T-helper 2 cell (primary cell): ENCODE data around the gene APOL2.
"Not testable (repeated sequence)": the region's sequence is repeated elsewhere in the genome, so short reads cannot be mapped to it uniquely, and the experiment has no call there.

Source experiments
- DNase-seq, 5 experiments: peaks; one replicate each; pipeline versions ENCODE4 v3.0.0 to v3.0.0-alpha.2; 2012 to 2022

Gene APOL2

DNA sequence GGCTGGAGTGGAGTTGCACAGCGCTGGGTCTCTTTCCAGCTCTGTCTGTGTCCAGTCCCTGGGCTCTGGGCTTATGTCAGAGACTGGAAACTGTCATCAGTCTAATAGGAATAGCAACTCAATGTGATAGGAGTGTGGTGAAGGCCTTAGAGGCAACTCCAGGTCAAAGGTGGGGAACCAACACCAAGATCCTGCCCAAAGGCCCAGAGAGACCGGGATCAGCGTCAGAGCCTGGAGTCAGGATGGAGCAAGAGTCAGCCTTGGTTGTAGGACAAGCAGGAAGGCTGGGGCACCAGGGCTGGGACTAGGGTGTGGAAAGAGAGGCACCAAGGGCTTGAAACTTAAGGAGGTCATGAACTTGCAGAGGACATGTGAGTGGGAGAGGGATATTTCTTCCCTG lies 23.0 kb upstream of the APOL2 start:
- not testable (repeated sequence) for DNase-seq

GRCh38 chr22:36261675-36262074 lies 22.3 kb upstream of the APOL2 start:
- not testable (repeated sequence) for DNase-seq

DNA sequence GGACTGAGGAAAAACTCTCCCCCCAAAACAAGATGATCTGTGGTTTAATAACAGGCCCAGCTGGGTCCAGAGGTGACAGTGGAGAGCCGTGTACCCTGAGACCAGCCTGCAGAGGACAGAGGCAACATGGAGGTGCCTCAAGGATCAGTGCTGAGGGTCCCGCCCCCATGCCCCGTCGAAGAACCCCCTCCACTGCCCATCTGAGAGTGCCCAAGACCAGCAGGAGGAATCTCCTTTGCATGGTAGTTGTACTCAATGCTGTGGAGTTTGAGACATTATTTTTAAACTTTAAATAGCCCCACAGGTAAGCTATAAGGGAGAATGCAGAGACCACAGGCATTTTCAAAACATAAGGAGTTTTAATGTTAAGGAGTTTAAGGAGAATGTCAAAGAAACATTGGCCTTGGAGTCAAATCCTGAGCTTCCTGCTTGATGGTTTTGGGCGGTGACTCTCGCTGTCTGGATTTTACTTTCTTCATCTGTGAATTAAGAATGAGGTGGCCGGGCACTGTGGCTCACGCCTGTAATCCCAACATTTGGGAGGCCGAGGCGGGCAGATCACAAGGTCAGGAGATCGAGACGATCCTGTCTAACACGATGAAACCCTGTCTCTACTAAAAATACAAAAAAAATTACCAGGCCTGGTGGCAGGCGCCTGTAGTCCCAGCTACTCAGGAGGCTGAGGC lies 20.4 kb upstream of the APOL2 start:
- no peak for DNase-seq

- peak in 1 of 5 experiments; percentile 63 for DNase-seq
Measured at GRCh38 chr22:36258701-36259614, 19.6 kb upstream of the APOL2 start.

DNA sequence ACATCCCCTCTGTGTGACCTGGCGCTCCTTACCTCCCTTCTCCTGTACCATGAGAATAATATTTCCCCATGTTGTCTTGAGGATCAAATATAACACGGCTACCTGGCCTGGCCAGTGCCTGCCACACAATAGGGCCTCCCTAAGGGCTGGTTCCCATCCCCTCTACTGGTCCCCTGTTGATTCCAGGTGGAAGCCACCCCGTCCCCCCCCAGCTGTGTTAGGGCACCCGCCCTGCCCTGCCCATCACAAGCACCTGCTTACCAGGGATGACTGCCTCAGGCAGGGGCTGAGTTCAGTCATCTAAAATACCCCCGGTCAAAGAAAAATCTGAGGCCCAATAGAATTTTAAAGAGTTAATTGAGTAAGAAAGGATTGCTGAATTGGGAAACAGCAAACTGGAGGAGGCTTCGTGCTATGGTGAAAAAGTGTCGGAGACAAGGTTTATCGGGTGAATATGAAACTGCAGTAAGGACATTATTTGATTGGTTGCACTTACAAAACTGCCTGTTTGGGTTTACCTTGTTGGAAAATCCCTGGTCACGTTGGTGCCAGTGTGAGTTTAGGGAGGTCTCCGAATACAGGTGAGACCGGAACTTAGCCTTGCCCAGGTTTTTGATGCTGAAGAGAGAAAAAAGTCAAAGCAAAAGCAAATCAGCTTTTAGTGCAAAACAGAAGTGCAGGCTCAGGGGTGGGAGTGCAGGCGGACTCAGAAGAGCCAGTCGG lies 18.8 kb upstream of the APOL2 start:
- DNase-seq: no peak

- no peak for DNase-seq
Measured at GRCh38 chr22:36257308-36257707, 18.0 kb upstream of the APOL2 start.

GRCh38 chr22:36256478-36256877 lies 17.2 kb upstream of the APOL2 start:
- DNase-seq: no peak

DNA sequence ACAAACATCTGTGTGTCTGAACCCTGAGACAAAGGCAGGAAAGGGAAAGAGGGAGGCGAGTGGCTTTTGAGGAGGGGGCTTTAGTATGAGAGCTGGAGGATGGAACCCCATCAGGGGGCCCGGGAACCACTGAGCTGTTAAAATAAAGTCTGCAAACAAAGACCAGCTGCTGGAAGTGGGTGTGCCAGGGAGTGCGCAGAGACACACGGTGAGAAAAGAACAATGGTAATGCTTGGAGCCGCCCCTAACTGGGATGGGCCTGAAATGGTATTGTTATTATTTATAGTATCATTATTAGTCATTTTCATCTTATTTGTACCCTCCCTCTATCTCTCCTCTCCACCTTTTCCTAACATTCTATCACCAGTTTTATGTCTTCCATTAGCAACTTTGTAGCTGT lies 16.2 kb upstream of the APOL2 start:
- DNase-seq: not testable (repeated sequence)

DNA sequence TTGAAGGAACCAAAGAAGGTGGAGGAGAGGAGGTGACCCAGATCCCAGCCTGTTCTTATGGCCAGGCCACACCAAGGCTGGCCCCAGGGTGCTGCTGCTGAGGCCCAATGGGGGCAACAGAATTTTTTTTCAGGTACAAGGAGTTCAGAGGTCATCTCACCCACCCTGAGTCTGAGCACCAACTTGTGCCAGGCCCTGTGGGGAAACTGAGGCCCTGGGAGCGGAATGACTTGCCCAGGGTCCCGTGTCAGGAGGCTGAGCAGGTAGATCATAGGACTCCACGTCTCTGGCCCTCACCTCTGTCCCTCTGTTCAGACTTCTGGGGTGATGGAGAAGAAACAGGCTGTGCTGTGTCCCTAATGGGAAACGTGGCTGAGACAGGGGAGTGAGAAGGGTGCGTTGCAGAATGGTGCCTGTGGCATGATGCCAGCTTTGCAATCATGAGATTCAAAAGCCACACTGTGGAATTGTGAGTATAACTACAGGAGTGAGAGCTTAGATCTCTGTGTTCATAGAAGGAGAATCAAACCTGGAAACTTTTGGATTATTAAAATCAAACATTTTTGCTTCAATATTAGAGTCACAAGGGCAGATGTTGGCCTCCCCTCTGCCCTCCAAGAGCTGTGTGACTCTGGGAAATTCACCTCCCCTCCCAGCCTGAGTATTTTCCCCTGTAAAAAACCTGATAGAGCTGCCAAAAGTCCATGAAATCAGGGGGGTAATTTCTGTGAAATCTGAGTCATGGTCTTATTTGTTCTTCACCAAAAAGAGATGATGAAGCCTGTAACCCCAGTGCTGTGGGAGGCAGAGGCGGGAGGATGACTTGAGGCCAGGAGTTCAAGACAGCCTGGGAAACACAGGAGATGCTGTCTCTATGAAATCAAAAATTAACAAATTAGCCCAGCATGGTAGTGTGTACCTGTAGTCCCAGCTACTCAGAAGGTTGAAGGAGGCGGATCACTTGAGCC lies 14.5 kb upstream of the APOL2 start:
- peak in 1 of 5 experiments; percentile 38 for DNase-seq

- peak in 3 of 5 experiments; percentile 26 to 85 (median 50) for DNase-seq
Measured at GRCh38 chr22:36252754-36253522, 13.6 kb upstream of the APOL2 start, which contains the start of gene APOL1. APOL1 (plus strand) TSS chr22:36253133; CDS start chr22:36254956, 1,823 bp downstream.

- not testable (repeated sequence) for DNase-seq
Measured at GRCh38 chr22:36251979-36252608, 12.8 kb upstream of the APOL2 start.

DNA sequence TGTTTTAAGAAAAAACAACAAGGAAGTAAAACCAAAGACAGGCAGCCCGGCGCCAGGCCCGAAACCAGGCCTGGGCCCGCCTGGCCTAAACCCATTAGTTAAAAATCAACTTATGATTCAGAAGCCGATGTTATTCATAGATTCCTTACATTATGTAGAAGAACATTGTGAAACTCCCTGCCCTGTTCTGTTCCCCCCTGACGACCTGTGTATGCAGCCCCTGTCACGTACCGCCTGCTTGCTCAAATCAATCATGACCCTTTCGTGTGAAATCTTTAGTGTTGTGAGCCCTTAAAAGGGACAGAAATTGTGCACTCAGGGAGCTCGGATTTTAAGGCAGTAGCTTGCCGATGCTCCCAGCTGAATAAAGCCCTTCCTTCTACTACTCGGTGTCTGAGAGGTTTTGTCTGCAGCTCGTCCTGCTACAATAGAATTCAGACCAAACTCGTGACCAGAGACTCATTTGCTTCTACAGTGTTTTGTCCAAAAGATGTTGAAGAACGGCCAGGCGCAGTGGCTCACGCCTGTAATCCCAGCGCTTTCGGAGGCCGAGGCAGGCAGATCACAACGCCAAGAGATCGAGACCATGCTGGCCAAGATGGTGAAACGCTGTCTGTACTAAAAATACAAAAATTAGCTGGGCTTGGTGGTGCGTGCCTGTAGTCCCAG lies 11.1 kb upstream of the APOL2 start:
- DNase-seq: not testable (repeated sequence)

DNA sequence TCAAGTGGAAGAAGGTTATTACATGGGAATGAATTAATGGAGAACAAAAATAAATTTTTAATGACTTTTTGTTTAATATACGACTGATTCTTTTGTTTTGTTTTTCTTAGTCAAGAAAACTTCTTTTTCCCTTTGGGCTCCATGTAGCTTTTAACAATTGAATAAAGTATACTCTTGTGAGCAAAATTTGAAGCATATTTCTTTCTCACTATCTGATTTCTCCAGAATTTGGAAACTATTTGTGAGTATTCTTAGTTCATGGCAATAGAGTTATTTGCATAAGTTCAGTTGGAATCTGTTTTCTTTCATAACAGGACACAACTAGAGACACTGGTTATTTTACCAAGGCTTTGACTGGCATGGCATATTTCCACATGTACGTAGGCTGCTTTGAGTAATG lies 9.8 kb upstream of the APOL2 start:
- DNase-seq: no peak

DNA sequence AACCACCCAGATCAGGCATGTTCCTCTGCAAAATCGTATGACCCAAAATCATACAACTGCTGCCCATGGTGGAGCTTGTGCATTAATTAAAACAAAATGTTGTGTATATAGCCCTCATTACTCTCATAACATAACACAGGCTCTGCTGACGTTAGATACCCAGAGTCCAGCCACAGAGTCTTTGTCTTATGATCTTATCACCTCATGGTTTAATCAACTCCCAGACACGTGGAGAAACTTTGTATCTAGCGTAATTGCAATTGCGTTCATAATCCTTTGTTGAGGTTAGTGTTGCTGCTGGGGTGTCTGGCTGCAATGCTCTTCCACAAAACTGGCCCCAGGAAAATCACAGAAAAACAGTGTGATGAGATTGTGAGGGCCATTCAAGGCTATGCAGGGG lies 8.6 kb upstream of the APOL2 start:
- no peak for DNase-seq

GRCh38 chr22:36246718-36247117 lies 7.4 kb upstream of the APOL2 start:
- DNase-seq: no peak

DNA sequence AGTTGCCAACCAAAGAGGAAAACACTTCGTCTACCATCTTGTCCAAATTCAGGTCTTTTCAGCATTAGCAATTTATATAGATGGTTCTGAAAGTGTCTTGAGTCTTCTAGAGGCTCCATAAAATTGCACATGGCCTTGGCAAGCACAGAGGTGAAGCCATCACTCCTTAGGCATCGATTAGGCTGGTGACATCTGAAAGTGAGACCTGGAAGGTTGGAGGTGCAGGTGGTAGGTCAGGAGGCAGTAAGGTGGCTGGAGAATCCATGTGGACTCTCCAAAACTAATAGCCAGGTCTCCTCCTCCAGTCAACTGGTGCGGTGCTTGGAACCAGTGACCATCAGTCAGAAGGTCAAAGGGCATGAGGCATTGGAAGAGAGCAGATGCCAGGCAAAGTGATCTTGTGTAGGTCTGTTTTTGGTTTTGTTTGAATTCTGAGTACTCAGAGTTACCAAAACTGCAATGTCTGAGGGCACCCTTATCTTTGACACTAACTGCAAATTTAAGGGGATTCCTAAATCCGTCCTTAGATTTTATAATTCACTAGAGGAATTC lies 6.6 kb upstream of the APOL2 start:
- no peak for DNase-seq

DNA sequence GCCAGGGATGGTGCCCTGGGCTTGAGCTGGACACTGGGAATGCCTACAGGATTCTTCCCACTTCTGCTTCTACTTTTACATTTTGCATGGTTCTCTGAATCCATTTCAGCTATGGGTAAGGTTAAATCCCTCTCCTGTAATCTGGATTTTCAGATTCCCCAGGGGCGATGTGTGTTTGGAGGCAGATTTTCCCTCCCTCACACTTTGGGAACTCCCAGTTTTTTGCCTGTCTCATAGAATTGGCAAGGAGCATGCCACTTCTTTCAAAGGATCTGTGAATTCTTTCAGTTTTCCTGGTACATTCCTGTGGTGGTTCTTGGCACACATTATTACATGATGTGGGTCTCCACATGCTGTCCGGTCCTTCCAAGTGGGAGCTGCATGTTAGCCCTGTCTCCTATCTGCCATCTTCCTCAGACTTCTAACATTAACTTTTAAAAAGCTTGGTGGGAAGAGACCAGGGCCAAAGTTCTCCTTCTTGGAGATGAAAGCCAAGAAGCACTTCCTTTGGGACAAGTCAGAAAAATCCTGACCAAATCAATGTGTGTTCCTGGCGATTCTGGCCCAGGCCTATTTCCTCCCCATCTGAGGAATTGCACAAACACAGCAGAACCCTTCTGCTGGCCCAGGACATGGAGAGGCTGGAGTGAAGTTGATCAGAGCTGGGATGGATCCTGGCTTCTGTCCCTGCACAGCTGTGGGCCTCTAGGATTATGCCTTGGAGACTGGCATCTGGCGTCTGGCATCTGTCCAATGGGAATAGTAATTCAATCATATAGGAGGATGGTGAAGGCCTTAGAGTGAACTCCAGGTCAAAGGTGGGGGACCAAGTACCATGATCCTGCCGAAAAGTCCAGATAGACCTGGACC lies 5.4 kb upstream of the APOL2 start:
- no peak for DNase-seq

DNA sequence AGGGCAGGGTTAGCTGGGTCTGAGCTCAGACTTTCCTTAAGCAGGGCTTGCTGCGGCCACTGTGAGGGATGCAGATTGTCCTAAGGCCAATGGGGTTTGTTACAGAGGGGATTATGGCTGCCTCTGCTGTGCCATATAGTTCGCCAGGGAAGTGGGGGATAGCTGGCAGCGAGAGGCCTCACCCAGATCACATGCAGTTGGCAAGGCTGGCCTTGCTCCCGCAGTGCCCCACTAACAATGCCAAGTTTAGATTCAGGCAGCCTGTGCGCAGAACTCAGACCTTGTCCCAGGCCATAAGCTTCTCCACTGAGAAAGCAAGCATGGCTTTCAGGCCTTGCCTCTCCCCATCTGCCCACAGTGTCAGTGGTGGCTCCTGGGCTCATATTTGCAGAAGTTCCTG lies 4.7 kb upstream of the APOL2 start:
- DNase-seq: no peak

- no peak for DNase-seq
Measured at GRCh38 chr22:36239150-36239400, 252 bp downstream of the APOL2 start.
